Activated T-cell treated with anti-CD3 and anti-CD28 coated beads for 48 hours (primary cell): Measurements from ENCODE around the gene OGDH.

Experiments used
- DNase-seq: peaks from one replicate; pipeline ENCODE4 v3.0.0-alpha.2; 2020; ENCODE audit warnings: low read depth

The OGDH gene

GRCh38 chr7:44738876-44739665 lies 132.6 kb downstream of the OGDH start:
- no peak for DNase-seq

- no peak for DNase-seq
These were observed 133.6 kb downstream of the OGDH start for GRCh38 chr7:44740055-44740454.

- DNase-seq: no peak
These were observed 137.3 kb downstream of the OGDH start for GRCh38 chr7:44743750-44744149.

- DNase-seq: peak; percentile 88
These were observed 141.9 kb downstream of the OGDH start, which contains the start of gene ZMIZ2 for GRCh38 chr7:44748045-44748947. ZMIZ2 (plus strand) TSS chr7:44748847; CDS start chr7:44756250, 7,403 bp downstream.

- DNase-seq: peak; percentile 20
These were observed 142.7 kb downstream of the OGDH start for GRCh38 chr7:44748948-44749731.

- DNase-seq: no peak
These were observed 143.6 kb downstream of the OGDH start for GRCh38 chr7:44749992-44750391.

GRCh38 chr7:44750424-44750823 lies 144.0 kb downstream of the OGDH start:
- no peak for DNase-seq

GRCh38 chr7:44750921-44751571 lies 144.6 kb downstream of the OGDH start:
- DNase-seq: peak; percentile 18

GRCh38 chr7:44752822-44753221 lies 146.4 kb downstream of the OGDH start:
- DNase-seq: no peak

- DNase-seq: no peak
These were observed 148.6 kb downstream of the OGDH start for GRCh38 chr7:44754802-44755697.

- no peak for DNase-seq
These were observed 149.5 kb downstream of the OGDH start for GRCh38 chr7:44755698-44756627.

- no peak for DNase-seq
These were observed 150.5 kb downstream of the OGDH start for GRCh38 chr7:44756904-44757303.

- no peak for DNase-seq
These were observed 150.9 kb downstream of the OGDH start for GRCh38 chr7:44757311-44757710.

GRCh38 chr7:44757739-44758138 lies 151.3 kb downstream of the OGDH start:
- no peak for DNase-seq
